ENCODE results near the gene TECTA. TPM values are rescaled to one million over a fixed set of nuclear protein-coding genes. Genes with fewer than 3 reads are reported as not detected.
"Not testable (repeated sequence)": the region's sequence is repeated elsewhere in the genome, so short reads cannot be mapped to it uniquely, and the experiment has no call there.

Gene TECTA
- polyA plus RNA-seq, 3 donors from 2014 or later = 0.03 to 0.26 TPM; not detected in 1

DNA sequence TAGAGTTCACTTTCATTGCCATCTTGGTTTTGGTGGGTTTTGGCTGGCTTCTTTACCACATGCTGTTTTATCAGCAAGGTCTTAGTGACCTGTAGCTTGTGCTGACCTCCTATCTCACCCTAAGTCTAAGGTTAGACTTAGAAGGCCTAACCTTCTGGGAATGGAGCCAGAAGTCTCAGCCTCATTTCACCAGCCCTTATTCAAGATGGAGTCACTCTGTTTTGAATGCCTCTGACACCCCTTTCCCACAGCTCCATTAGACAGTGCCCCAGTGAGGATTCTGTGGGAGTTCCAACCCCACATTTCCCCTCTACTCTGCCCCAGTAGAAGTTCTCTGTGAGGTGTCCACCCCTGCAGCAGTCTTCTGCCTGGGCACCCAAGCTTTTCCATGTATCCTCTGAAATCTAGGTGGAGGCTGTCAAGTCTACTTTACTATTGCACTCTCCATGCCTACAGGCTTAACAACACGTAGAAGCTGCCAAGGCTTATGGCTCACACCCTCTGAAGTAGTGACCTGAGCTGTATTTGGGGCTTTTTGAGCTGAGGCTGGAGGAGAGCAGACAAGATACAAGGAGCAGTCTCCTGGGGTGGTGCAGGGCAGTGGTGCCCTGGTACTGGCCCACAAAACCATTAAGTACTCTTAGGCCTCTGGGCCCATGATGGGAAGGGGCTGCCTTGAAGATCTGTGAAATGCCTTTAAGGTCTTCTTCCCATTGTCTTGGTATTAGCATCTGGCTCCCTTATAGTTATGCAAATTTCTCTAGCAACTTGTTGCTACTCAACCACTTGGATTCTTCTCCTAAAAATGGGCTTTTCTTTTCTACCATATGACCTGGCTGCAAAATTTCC, 125.6 kb downstream of the TECTA start:
- DNase-seq = no peak
- Mint-ChIP-seq H3K9me3 (peaks cover 0 to 4% (median 0%) of the 10 kb centered on the region in 6 donors), H3K27ac (no peak overlapping the region), H3K36me3 (no peaks in the 10 kb centered on the region), H3K4me3 (no peak overlapping the region), H3K27me3 (ENCODE audit: low read depth in 3 of 3) (peaks cover 4 to 9% (median 6%) of the 10 kb centered on the region in 3 donors), H3K4me1 (no peaks in the 10 kb centered on the region)

DNA sequence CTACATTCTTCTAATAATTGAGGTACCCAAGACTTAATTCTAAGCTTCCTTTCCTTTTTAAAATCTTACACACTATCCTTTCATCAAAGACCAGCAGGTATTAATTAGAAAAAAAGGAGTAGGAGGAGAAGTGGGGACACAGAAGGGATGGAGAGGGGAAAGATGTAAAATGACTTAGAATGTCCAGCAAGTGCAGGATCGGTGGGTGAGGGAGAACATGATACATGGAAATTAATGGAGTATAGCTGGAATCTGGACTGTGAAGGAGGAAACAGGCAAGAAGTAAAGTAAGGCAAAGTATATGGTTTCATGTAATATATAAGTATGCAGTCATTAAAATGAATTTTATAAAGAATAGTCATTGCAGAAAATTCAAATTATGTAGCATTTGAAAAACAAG, 127.8 kb downstream of the TECTA start:
- Mint-ChIP-seq H3K36me3 (no peaks in the 10 kb centered on the region), H3K4me3 (no peak overlapping the region), H3K4me1 (no peaks in the 10 kb centered on the region), H3K9me3 (peaks cover 0 to 4% (median 0%) of the 10 kb centered on the region in 6 donors), H3K27me3 (ENCODE audit: low read depth in 3 of 3) (peaks cover 4 to 10% (median 6%) of the 10 kb centered on the region in 3 donors), H3K27ac (no peak overlapping the region)
- no peak for DNase-seq

DNA sequence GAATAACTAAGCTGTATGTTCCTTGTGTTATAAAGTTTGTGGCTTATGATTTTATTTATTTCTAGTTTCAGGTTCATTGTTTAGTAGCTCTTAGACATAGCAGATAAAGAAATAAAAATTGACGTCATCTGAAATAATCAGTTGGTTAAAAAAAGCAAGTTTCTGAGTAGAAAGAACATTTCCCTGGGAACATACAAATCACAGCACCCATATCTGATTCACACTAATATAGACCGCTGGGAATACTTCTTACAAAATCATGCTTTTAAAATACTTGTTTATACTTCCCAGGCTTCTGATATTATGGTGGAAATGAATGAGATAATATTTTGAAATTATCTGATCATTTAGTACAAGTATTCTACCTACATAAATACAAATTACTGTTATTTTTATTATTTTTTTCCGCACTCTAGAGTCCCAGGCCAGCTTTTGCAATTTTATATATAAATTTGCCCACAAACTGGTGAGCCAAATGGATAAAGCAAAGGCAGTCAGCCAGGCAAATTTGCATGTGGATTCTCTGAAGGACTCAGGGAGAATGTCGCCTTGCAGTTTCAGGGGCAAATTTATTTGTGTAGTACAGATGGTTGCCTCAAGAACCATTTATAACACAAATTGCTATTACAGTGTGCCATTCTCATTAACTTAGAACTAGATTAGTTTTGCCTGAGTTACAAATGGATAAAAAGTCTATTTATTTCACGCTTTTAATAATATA, 128.6 kb downstream of the TECTA start:
- Mint-ChIP-seq H3K27ac (no peak overlapping the region), H3K36me3 (no peaks in the 10 kb centered on the region), H3K9me3 (peaks cover 0 to 4% (median 0%) of the 10 kb centered on the region in 6 donors), H3K4me3 (no peak overlapping the region), H3K27me3 (ENCODE audit: low read depth in 3 of 3) (peaks cover 5 to 10% (median 6%) of the 10 kb centered on the region in 3 donors), H3K4me1 (no peaks in the 10 kb centered on the region)
- no peak for DNase-seq

DNA sequence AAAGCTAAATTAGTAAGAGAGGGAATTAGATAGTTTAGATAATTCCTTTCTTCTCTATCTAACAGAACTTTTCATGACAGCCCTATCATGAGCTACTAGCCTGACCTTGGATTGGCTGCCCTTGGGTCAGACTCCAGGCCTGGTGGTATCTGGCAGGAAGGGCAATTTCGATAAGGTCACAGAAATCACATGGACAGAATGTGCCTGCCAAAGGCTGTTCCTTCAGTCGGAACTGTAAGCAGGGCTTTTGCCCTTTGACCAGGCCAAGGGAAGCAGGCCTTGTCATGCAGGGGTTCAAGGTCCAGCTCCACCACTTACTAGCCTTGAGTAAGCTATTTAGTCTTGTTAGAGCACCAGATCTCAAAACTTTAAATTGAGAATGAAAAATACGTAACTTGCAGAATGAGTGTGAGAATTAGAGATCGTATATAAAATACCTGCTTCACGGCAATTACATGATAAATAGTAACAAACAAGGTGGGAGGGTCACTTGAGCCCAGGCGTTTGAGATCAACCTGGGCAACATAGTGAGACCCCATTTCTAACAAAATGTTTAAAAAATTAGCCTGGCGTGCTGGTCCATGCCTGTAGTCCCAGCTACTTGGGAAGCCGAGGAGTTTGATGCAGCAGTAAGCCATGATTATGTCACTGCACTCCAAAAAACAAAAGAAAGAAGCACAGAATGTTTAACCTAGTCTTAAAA, 130.7 kb downstream of the TECTA start:
- peaks cover 6% of the 10 kb centered on the region in 3 donors for H3K27me3 Mint-ChIP-seq (ENCODE audit: low read depth in 3 of 3)
- DNase-seq = no peak
- H3K36me3 Mint-ChIP-seq = no peaks in the 10 kb centered on the region
- H3K9me3 Mint-ChIP-seq = peaks cover 0 to 4% (median 0%) of the 10 kb centered on the region in 6 donors
- no peak overlapping the region for H3K27ac Mint-ChIP-seq
- no peaks in the 10 kb centered on the region for H3K4me1 Mint-ChIP-seq
- H3K4me3 Mint-ChIP-seq = no peak overlapping the region

DNA sequence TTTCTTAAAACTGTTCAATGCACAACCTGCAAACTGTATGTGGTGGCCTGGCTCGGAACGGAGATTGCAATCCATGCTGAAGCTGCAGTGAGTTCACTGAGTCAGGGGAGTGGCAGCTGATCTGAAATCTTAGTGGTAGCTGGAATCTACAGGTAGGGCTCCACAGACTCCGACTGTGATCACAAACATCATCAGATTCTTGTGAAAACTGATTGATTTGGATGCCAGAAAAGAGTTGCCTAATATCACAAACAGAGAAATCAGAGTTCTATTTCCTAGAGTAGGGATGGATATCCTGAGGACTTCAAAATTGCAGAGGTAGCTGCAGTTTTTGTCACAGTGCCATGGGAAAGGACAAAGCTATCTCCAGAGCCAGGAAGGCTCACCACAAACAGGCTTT, 134.0 kb downstream of the TECTA start:
- no peak overlapping the region for H3K27ac Mint-ChIP-seq
- no peak for DNase-seq
- peaks cover 0 to 2% (median 0%) of the 10 kb centered on the region in 6 donors for H3K9me3 Mint-ChIP-seq
- H3K36me3 Mint-ChIP-seq = no peaks in the 10 kb centered on the region
- peaks cover 3 to 7% (median 6%) of the 10 kb centered on the region in 3 donors for H3K27me3 Mint-ChIP-seq (ENCODE audit: low read depth in 3 of 3)
- no peaks in the 10 kb centered on the region for H3K4me1 Mint-ChIP-seq
- H3K4me3 Mint-ChIP-seq = no peak overlapping the region

DNA sequence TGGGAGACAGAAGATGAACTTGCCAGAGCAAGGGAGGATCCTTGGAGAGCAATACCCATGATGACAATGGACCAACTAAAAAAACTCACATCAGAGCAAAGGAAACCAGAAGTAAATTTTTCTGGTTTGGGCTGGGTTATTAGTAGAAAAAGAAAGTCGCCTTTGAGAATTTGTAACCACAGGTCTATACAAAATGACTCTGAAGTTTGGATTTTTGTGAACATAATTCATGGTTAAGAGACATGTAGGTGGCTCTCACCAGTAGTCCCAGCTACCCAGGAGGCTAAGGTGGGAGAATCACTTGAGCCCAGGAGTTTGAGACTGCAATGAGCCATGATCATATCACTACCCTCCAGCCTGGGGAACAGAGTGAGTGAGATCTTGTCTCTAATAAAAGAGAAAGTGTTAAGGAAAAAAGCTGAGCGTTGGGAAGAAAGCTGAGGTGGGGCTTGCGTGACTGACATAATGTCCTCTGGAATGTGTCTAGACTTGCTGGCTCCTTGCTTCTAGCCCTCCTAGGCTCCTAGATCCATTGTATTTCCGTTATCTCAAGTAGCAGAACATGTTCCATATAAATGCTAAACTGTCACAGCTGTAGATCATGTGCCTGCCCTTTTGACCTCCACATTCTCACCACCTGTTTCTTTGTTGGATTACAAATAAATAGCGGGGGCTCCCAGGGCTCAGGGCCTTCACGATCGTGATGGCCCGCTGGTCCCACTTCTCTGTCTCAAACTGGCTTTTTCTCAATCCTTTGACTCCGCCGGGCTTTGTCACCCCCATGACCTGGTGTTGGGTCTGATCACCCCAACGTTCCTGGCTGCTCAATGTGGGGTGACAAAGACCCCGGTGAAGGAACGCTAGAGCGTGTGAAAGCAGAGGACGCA, 135.3 kb downstream of the TECTA start:
- no peak for DNase-seq
- Mint-ChIP-seq H3K9me3 (no peaks in the 10 kb centered on the region), H3K4me3 (no peak overlapping the region), H3K36me3 (no peaks in the 10 kb centered on the region), H3K4me1 (no peaks in the 10 kb centered on the region), H3K27ac (no peak overlapping the region), H3K27me3 (ENCODE audit: low read depth in 3 of 3) (peaks cover 2 to 7% (median 4%) of the 10 kb centered on the region in 3 donors)

DNA sequence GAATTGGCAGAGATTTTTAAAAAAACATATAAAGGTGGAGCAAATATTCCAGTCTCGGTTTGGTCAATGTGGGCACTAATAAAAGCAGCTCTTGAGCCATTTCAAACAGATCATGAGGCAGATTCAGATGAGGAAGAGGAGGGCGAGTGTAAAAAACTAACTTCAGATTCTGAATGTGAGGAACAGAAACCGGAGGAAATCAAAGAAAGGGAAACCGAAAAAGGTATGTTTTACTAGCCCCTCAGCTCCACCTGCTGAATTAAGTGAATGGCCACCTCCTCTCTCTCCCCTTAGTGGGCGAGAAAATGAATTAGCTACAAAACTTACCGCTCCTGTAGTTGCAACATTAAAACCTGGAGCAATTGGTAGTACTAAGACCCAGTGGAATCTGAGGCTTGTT, 136.2 kb downstream of the TECTA start:
- not testable (repeated sequence) for H3K9me3 Mint-ChIP-seq; H3K27ac Mint-ChIP-seq; H3K4me1 Mint-ChIP-seq; H3K4me3 Mint-ChIP-seq; H3K36me3 Mint-ChIP-seq; H3K27me3 Mint-ChIP-seq (ENCODE audit: low read depth in 3 of 3); DNase-seq

DNA sequence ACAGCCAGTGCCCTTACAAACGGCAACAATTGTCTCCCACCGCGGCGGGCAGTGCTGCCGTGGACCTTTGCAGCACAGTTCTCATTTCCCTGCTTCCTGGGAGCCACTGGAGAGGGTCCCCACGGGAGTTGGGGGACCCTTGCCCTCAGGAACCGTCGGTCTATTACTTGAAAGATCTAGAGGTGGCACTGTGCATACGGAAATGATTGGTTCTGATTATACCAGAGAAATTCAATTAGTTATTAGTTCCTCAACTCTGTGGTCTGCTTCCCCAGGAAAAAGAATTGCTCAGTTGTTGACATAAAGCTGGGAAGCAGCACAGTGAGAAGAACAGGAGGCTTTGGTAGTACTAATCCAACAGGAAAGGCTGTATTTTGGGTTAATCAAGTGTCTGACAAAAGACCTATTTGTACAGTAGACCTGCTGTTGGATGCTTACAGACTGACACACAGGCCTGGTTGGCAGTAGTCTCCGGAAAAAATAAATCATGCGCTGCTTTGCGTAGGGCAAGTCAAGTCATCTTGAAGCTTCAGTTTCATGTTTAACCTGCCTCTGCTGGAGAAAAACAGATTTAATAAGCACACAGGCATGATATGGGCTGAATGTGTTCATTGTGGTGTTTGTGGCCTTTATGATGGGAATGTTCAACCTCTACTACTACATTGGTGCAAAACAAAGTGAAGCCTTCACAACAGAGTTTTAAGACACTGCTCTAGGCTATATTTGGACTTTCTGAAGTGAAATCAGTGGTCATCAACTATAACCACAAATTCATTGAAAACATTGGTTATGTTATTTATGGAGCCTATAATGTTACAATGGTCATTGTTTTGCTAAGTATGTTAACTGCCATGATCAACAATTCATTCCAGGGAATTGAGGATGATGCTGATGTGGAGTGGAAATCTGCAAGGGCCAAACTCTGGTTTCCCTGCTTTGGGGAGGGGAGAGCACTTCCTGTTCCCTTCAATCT, 136.9 kb downstream of the TECTA start:
- H3K27ac Mint-ChIP-seq = no peak overlapping the region
- peaks cover 1 to 7% (median 2%) of the 10 kb centered on the region in 3 donors for H3K27me3 Mint-ChIP-seq (ENCODE audit: low read depth in 3 of 3)
- H3K4me3 Mint-ChIP-seq = no peak overlapping the region
- H3K36me3 Mint-ChIP-seq = no peaks in the 10 kb centered on the region
- no peaks in the 10 kb centered on the region for H3K9me3 Mint-ChIP-seq
- no peak for DNase-seq
- H3K4me1 Mint-ChIP-seq = no peaks in the 10 kb centered on the region

DNA sequence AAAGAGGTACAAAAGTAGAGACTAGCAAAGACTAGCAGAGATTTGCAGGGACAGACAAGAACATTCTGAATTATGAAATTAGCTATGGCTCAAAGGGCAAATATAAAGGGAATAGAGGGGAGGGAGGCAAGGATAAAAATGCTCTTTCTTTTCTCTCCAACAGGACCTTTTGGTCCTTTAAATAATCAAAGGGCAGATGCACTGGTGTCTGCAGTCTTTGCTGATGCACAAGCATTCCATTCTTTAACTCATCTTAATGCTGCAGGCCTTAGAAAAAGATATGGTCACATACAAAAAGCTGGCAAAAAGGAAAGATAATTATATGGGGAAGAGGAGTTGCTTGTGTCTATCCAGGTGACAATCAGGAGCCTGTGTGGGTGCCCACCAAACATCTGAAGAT, 137.9 kb downstream of the TECTA start:
- Mint-ChIP-seq H3K27me3 (ENCODE audit: low read depth in 3 of 3) (peaks cover 1 to 7% (median 4%) of the 10 kb centered on the region in 3 donors), H3K27ac (no peak overlapping the region), H3K4me1 (no peaks in the 10 kb centered on the region), H3K9me3 (no peaks in the 10 kb centered on the region), H3K4me3 (no peak overlapping the region), H3K36me3 (no peaks in the 10 kb centered on the region)
- DNase-seq = no peak

- not testable (repeated sequence) for H3K36me3 Mint-ChIP-seq; H3K9me3 Mint-ChIP-seq; H3K27me3 Mint-ChIP-seq (ENCODE audit: low read depth in 3 of 3)
Measured at GRCh38 chr11:121240001-121240400, 139.0 kb downstream of the TECTA start.

GRCh38 chr11:121240650-121241303, 139.7 kb downstream of the TECTA start:
- Mint-ChIP-seq H3K27me3 (ENCODE audit: low read depth in 3 of 3) (peaks cover 1 to 4% (median 2%) of the 10 kb centered on the region in 3 donors), H3K4me1 (no peaks in the 10 kb centered on the region), H3K27ac (no peak overlapping the region), H3K9me3 (no peaks in the 10 kb centered on the region), H3K4me3 (no peak overlapping the region), H3K36me3 (no peaks in the 10 kb centered on the region)
- no peak for DNase-seq

More at GRCh38 chr11:121240001-121240400, 139.0 kb downstream of the TECTA start:
- H3K27ac Mint-ChIP-seq, H3K4me3 Mint-ChIP-seq, H3K4me1 Mint-ChIP-seq, DNase-seq: not testable (repeated sequence)
